Effector CD8-positive, alpha-beta T cell (primary cell): ENCODE data around the gene SNORC.

Experiments
- DNase-seq: peaks from one replicate; lab custom pipeline; 2025; lab: John Stamatoyannopoulos, UW

SNORC gene

GRCh38 chr2:232869138-232870017, 686 bp upstream of the SNORC start:
- no peak for DNase-seq

- DNase-seq = no peak
These were observed 805 bp downstream of the SNORC start for GRCh38 chr2:232870766-232871371.

GRCh38 chr2:232871418-232871834, 1.4 kb downstream of the SNORC start:
- DNase-seq = no peak

- no peak for DNase-seq
These were observed 2.0 kb downstream of the SNORC start for GRCh38 chr2:232871835-232872736.

GRCh38 chr2:232872826-232873225, 2.8 kb downstream of the SNORC start:
- no peak for DNase-seq

GRCh38 chr2:232873292-232873908, 3.3 kb downstream of the SNORC start:
- no peak for DNase-seq

GRCh38 chr2:232873909-232874641, 4.0 kb downstream of the SNORC start:
- DNase-seq = no peak

GRCh38 chr2:232874677-232875223, 4.7 kb downstream of the SNORC start:
- no peak for DNase-seq

- DNase-seq = no peak
These were observed 5.4 kb downstream of the SNORC start for GRCh38 chr2:232875256-232876121.

GRCh38 chr2:232876161-232876977, 6.3 kb downstream of the SNORC start:
- DNase-seq = no peak

- DNase-seq = no peak
These were observed 6.9 kb downstream of the SNORC start for GRCh38 chr2:232876978-232877441.

- DNase-seq = no peak
These were observed 8.0 kb downstream of the SNORC start for GRCh38 chr2:232877940-232878511.

- no peak for DNase-seq
These were observed 9.0 kb downstream of the SNORC start for GRCh38 chr2:232878855-232879617.

GRCh38 chr2:232879618-232880494, 9.8 kb downstream of the SNORC start:
- DNase-seq = no peak

- DNase-seq = no peak
These were observed 10.8 kb downstream of the SNORC start for GRCh38 chr2:232880764-232881351.

GRCh38 chr2:232882085-232882484, 12.0 kb downstream of the SNORC start:
- no peak for DNase-seq
